A673 (cell line): ENCODE results near the gene SIRPA.

Experiments used
- CTCF ChIP-seq: fragments of 300-800, 200-600 bp; sonication (generic); conservative IDR thresholded peaks from 2 replicates; pipeline ENCODE4 v1.5.1; 2017; ENCODE audit warnings: low read depth, mild to moderate bottlenecking, antibody characterized with exemption, low read length, moderate library complexity, mixed read lengths
- EZH2 ChIP-seq: fragments of 200-600 bp; sonication (generic); IDR thresholded peaks from 2 replicates; pipeline ENCODE4 v1.6.1; 2017; ENCODE audit warnings: borderline replicate concordance, low read depth, mild to moderate bottlenecking, mixed read lengths, antibody characterized with exemption, low read length; ENCODE audit not compliant: poor library complexity, severe bottlenecking

GRCh38 chr20:1870323-1870722, 24.9 kb upstream of the SIRPA start:
- TF ChIP-seq CTCF = no peak
- TF ChIP-seq EZH2 = no peak
